Activated naive CD4-positive, alpha-beta T cell treated with anti-CD3 and anti-CD28 coated beads for 36 hours (primary cell): ENCODE data around the gene PGRMC2. TPM values are rescaled to one million over a fixed set of nuclear protein-coding genes. Genes with fewer than 3 reads are reported as not detected.

ENCODE experiments used
- CTCF ChIA-PET: fragments of 350-600 bp; sonication (Branson Sonifier 250); formaldehyde crosslinking; loops from one replicate; lab custom pipeline; 2021; ENCODE audit warnings: antibody characterized with exemption; lab: Charles Lee
- DNase-seq: peaks from one replicate; pipeline ENCODE4 v3.0.0-alpha.2; 2020
- H3K27ac Mint-ChIP-seq: one replicate; pipeline ENCODE4 v1.8.0; 2021; ENCODE audit warnings: mild to moderate bottlenecking, mixed read lengths
- H3K27me3 Mint-ChIP-seq: one replicate; pipeline ENCODE4 v1.8.0; 2021; ENCODE audit warnings: low read depth, mixed read lengths
- H3K36me3 Mint-ChIP-seq: one replicate; pipeline ENCODE4 v1.8.0; 2021; ENCODE audit warnings: low read depth, mixed read lengths
- H3K4me1 Mint-ChIP-seq: one replicate; pipeline ENCODE4 v1.8.0; 2021; ENCODE audit warnings: low read depth, mixed read lengths
- H3K4me3 Mint-ChIP-seq: one replicate; pipeline ENCODE4 v1.8.0; 2021; ENCODE audit warnings: mild to moderate bottlenecking, moderate library complexity, mixed read lengths
- H3K9me3 Mint-ChIP-seq: one replicate; pipeline ENCODE4 v1.8.0; 2021; ENCODE audit warnings: mixed read lengths
- intact Hi-C: fragments of 100-400 bp; cut with micrococcal nuclease; formaldehyde crosslinking; loops from one replicate; pipeline ENCODE4 v1.15.1; 2023
- total RNA-seq, 2 experiments: library from RNA; stranded (reverse); gene quantifications; one replicate each; pipeline ENCODE4 v1.2.3, GENCODE V29; 2021

Gene PGRMC2
- total RNA-seq, 2 experiments from 2014 or later = 19.2 to 22.0 TPM

- intact Hi-C loops = no loop called here
- H3K36me3 Mint-ChIP-seq = peaks cover 13% of the 10 kb centered on the region
- no peaks in the 10 kb centered on the region for H3K4me1 Mint-ChIP-seq
- H3K27ac Mint-ChIP-seq = no peak overlapping the region
- no peaks in the 10 kb centered on the region for H3K9me3 Mint-ChIP-seq
- H3K4me3 Mint-ChIP-seq = no peak overlapping the region
- CTCF ChIA-PET = no interaction called here
- H3K27me3 Mint-ChIP-seq = no peaks in the 10 kb centered on the region
- no peak for DNase-seq
Measured at GRCh38 chr4:128311659-128312403, 24.2 kb upstream of the PGRMC2 start.

GRCh38 chr4:128310266-128310697 lies 22.7 kb upstream of the PGRMC2 start:
- H3K36me3 Mint-ChIP-seq = peaks cover 14% of the 10 kb centered on the region
- no peaks in the 10 kb centered on the region for H3K27me3 Mint-ChIP-seq
- intact Hi-C loops = no loop called here
- no peaks in the 10 kb centered on the region for H3K9me3 Mint-ChIP-seq
- H3K4me1 Mint-ChIP-seq = no peaks in the 10 kb centered on the region
- no peak overlapping the region for H3K27ac Mint-ChIP-seq
- CTCF ChIA-PET = no interaction called here
- no peak for DNase-seq
- no peak overlapping the region for H3K4me3 Mint-ChIP-seq

GRCh38 chr4:128309585-128309984 lies 22.0 kb upstream of the PGRMC2 start:
- Mint-ChIP-seq H3K27ac (no peak overlapping the region), H3K36me3 (peaks cover 12% of the 10 kb centered on the region), H3K27me3 (no peaks in the 10 kb centered on the region), H3K9me3 (no peaks in the 10 kb centered on the region), H3K4me1 (no peaks in the 10 kb centered on the region), H3K4me3 (no peak overlapping the region)
- no peak for DNase-seq
- CTCF ChIA-PET = no interaction called here
- intact Hi-C loops = no loop called here

DNA sequence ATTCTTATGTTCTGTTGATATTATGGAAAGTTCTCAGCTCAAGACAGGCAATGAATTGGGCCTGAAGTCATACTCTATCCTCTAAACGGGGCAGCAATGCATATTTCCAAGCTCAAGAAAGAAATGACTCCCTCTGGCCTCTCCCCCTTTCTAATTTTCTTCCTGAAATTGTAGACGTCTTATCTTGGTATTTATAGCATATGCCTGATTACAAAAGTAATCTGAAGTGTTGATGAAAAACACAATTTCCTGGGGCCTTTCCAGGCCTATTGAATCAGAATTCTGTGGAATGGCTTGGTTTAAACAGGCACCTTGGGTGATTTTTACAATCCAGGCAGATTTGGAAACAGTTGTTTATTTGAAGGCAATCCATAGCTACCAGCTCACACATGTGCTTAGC lies 21.4 kb upstream of the PGRMC2 start:
- intact Hi-C loops = no loop called here
- H3K27ac Mint-ChIP-seq = no peak overlapping the region
- H3K27me3 Mint-ChIP-seq = no peaks in the 10 kb centered on the region
- no peaks in the 10 kb centered on the region for H3K9me3 Mint-ChIP-seq
- H3K36me3 Mint-ChIP-seq = peaks cover 11% of the 10 kb centered on the region
- H3K4me1 Mint-ChIP-seq = no peaks in the 10 kb centered on the region
- CTCF ChIA-PET = no interaction called here
- H3K4me3 Mint-ChIP-seq = no peak overlapping the region
- DNase-seq = no peak

- Mint-ChIP-seq H3K36me3 (peaks cover 11% of the 10 kb centered on the region), H3K4me3 (no peak overlapping the region), H3K9me3 (no peaks in the 10 kb centered on the region), H3K27ac (no peak overlapping the region), H3K4me1 (no peaks in the 10 kb centered on the region), H3K27me3 (no peaks in the 10 kb centered on the region)
- CTCF ChIA-PET = no interaction called here
- intact Hi-C loops = no loop called here
- no peak for DNase-seq
Measured at GRCh38 chr4:128307123-128307571, 19.5 kb upstream of the PGRMC2 start.

- no peaks in the 10 kb centered on the region for H3K9me3 Mint-ChIP-seq
- H3K4me3 Mint-ChIP-seq = no peak overlapping the region
- CTCF ChIA-PET = interaction anchor here (0.8 kb wide), 1 partner anchor 20 kb away, joined by 3 read pairs; no protein-coding TSS in a partner anchor
- no peak overlapping the region for H3K27ac Mint-ChIP-seq
- no peaks in the 10 kb centered on the region for H3K4me1 Mint-ChIP-seq
- peaks cover 15% of the 10 kb centered on the region for H3K36me3 Mint-ChIP-seq
- DNase-seq = no peak
- intact Hi-C loops = no loop called here
- no peaks in the 10 kb centered on the region for H3K27me3 Mint-ChIP-seq
Measured at GRCh38 chr4:128305942-128306341, 18.3 kb upstream of the PGRMC2 start.

GRCh38 chr4:128303986-128304385 lies 16.4 kb upstream of the PGRMC2 start:
- intact Hi-C loops = no loop called here
- peaks cover 18% of the 10 kb centered on the region for H3K36me3 Mint-ChIP-seq
- no peak overlapping the region for H3K27ac Mint-ChIP-seq
- no peaks in the 10 kb centered on the region for H3K4me1 Mint-ChIP-seq
- CTCF ChIA-PET = no interaction called here
- H3K27me3 Mint-ChIP-seq = no peaks in the 10 kb centered on the region
- no peak overlapping the region for H3K4me3 Mint-ChIP-seq
- no peaks in the 10 kb centered on the region for H3K9me3 Mint-ChIP-seq
- no peak for DNase-seq

DNA sequence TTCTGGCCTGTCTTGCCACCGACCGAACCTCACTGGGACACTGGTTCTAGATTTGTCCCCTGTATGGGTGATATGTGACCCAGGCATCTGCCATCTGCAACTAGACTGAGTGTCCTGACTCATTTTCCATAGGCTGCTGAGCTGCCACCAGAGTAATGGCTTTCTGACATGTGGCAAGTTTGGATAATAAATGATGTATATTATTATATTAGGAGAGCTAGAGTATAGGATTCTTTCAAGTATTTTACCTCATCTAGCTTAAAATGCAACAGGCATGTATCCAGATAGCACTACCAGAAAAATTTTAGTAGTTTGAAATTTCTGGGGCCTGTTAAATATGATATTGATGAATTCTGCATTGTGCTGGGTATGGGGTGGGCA lies 15.8 kb upstream of the PGRMC2 start:
- Mint-ChIP-seq H3K27me3 (no peaks in the 10 kb centered on the region), H3K4me3 (no peak overlapping the region), H3K27ac (no peak overlapping the region), H3K4me1 (no peaks in the 10 kb centered on the region), H3K36me3 (peaks cover 20% of the 10 kb centered on the region), H3K9me3 (no peaks in the 10 kb centered on the region)
- CTCF ChIA-PET = no interaction called here
- no peak for DNase-seq
- intact Hi-C loops = no loop called here

DNA sequence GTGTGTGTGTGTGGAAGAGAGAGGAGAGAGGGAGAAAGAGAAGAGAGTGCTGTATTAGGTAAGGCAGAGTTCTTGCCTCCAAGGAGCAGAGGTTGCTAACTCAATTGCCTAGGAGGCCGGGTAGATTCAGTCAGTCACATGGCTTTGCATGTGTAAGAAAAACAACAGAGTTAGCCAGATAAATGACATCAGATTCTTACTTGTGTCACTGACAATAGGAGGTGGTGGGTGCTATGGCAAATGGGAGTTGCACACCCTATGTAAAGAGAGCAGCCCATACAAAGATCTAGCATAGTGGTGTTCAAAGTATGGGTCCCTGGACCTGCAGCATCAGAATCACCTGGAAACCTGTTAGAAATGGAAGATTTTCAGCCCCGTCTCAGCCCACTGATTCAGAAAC lies 14.4 kb upstream of the PGRMC2 start:
- CTCF ChIA-PET = no interaction called here
- intact Hi-C loops = no loop called here
- no peaks in the 10 kb centered on the region for H3K4me1 Mint-ChIP-seq

GRCh38 chr4:128299848-128300247 lies 12.2 kb upstream of the PGRMC2 start:
- Mint-ChIP-seq H3K27ac (no peak overlapping the region), H3K27me3 (no peaks in the 10 kb centered on the region), H3K36me3 (peaks cover 25% of the 10 kb centered on the region), H3K4me3 (no peak overlapping the region), H3K4me1 (no peaks in the 10 kb centered on the region), H3K9me3 (no peaks in the 10 kb centered on the region)
- intact Hi-C loops = no loop called here
- DNase-seq = no peak
- CTCF ChIA-PET = no interaction called here

More for the DNA sequence above, 14.4 kb upstream of the PGRMC2 start:
- Mint-ChIP-seq H3K27ac (no peak overlapping the region), H3K27me3 (no peaks in the 10 kb centered on the region), H3K4me3 (no peak overlapping the region), H3K9me3 (no peaks in the 10 kb centered on the region), H3K36me3 (peaks cover 28% of the 10 kb centered on the region)
- DNase-seq = no peak

DNA sequence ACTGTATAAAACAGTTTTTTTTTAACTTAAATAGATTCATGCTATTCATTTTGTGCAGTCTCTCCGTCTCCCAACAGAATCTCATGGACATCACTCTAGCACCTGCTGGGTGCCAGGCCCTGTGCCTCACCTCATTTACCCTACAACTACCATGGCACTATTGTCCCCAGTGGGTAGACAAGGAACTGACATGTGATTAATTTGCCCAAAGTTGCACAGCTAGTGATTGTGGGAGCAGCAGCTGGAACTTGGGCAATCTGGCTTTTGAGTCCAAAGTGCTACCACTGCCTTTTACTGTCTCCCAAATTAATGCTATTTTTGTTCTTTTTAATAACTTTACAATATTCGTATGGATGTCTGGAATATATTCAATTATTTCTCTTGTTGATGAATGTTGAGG lies 11.2 kb upstream of the PGRMC2 start:
- DNase-seq = no peak
- H3K4me3 Mint-ChIP-seq = no peak overlapping the region
- CTCF ChIA-PET = no interaction called here
- H3K4me1 Mint-ChIP-seq = no peaks in the 10 kb centered on the region
- H3K36me3 Mint-ChIP-seq = peaks cover 26% of the 10 kb centered on the region
- H3K27ac Mint-ChIP-seq = no peak overlapping the region
- intact Hi-C loops = no loop called here
- H3K9me3 Mint-ChIP-seq = no peaks in the 10 kb centered on the region
- no peaks in the 10 kb centered on the region for H3K27me3 Mint-ChIP-seq

DNA sequence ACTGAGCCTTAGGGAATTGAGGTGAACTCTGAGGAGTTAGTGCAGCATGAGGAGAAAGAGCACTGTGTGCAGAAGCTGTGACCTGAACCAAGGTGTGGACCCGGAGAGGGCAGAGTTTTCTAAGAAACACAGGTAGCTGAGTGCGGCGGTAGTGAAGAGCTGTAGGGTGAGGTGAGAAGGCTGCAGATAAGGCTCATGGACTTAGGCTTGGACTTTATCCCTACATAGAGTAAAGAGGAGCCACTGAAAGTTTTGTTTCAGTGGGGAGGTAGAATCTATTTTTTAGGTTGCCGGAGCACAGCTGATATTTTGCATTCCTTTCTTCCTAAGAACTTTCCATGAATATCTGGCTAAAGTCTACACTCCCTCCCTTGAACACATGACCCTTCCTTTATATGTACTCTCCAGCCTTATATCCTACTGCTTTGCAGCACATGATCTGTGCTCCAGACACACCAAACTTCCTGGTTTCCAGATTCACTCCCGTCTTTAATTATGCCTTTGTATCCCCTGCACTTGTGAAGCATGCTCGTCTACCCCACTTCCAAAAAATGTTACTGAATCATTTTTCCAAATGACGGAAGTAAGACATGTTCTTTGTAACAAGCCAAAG lies 10.6 kb upstream of the PGRMC2 start:
- H3K4me1 Mint-ChIP-seq = no peaks in the 10 kb centered on the region
- H3K36me3 Mint-ChIP-seq = peaks cover 26% of the 10 kb centered on the region
- no peaks in the 10 kb centered on the region for H3K9me3 Mint-ChIP-seq
- H3K4me3 Mint-ChIP-seq = no peak overlapping the region
- CTCF ChIA-PET = interaction anchor here (0.7 kb wide), 1 partner anchor 565 kb away, joined by 4 read pairs; no protein-coding TSS in a partner anchor
- no peaks in the 10 kb centered on the region for H3K27me3 Mint-ChIP-seq
- H3K27ac Mint-ChIP-seq = no peak overlapping the region
- intact Hi-C loops = no loop called here
- no peak for DNase-seq

- intact Hi-C loops = no loop called here
- CTCF ChIA-PET = no interaction called here
- peaks cover 19% of the 10 kb centered on the region for H3K36me3 Mint-ChIP-seq
- no peaks in the 10 kb centered on the region for H3K27me3 Mint-ChIP-seq
- DNase-seq = no peak
- no peaks in the 10 kb centered on the region for H3K9me3 Mint-ChIP-seq
- no peak overlapping the region for H3K27ac Mint-ChIP-seq
- H3K4me3 Mint-ChIP-seq = no peak overlapping the region
- H3K4me1 Mint-ChIP-seq = no peaks in the 10 kb centered on the region
Measured at GRCh38 chr4:128295255-128295654, 7.6 kb upstream of the PGRMC2 start.
